ENCODE measurements around the gene PKD2.

DNA sequence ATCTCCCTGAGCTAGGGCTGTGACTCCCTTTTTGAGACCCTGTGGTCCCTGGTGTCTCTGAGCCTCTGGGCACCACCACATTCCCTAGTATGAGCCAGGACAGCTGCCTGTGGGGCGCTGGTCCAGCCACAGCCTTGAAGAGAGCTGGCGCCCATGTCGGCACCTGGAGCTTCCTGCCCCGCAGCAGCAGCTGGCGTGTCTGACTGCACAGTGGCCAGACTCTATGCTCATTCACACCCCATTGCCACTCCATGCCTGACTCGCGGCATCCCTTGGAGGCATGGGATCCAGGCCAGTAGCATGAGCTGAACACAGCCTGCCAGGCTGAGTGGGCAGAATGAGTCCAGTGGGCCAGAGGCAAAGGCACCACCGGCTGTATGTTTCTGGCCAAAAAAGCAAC, 40.2 kb upstream of the PKD2 start:
- TF ChIP-seq, protein P1, sequence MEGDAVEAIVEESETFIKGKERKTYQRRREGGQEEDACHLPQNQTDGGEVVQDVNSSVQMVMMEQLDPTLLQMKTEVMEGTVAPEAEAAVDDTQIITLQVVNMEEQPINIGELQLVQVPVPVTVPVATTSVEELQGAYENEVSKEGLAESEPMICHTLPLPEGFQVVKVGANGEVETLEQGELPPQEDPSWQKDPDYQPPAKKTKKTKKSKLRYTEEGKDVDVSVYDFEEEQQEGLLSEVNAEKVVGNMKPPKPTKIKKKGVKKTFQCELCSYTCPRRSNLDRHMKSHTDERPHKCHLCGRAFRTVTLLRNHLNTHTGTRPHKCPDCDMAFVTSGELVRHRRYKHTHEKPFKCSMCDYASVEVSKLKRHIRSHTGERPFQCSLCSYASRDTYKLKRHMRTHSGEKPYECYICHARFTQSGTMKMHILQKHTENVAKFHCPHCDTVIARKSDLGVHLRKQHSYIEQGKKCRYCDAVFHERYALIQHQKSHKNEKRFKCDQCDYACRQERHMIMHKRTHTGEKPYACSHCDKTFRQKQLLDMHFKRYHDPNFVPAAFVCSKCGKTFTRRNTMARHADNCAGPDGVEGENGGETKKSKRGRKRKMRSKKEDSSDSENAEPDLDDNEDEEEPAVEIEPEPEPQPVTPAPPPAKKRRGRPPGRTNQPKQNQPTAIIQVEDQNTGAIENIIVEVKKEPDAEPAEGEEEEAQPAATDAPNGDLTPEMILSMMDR (IDR thresholded peaks at IDR 0.05; ENCODE audit: poor library complexity) = no peak
- TF ChIP-seq EZH2phosphoT487 (IDR thresholded peaks at IDR 0.05; ENCODE audit: low read depth, severe bottlenecking, unreplicated experiment) (no peak), EZH2 (IDR thresholded peaks at IDR 0.05; ENCODE audit: borderline replicate concordance) (no peak)

All from hepatocyte (in vitro differentiated cells).